Karpas-422 (cell line): ENCODE data around the gene SSH2. TPM values are rescaled to one million over a fixed set of nuclear protein-coding genes. Genes with fewer than 3 reads are reported as not detected.
A peak's percentile ranks its signal among the peaks of the same experiment; 100 is the strongest.

Experiments
- DNase-seq: peaks from one replicate; pipeline ENCODE4 v3.0.0-alpha.2; 2015
- H2AFZ ChIP-seq: fragments of 200-600 bp; sonication (generic); 2 replicates; pipeline ENCODE4 v1.6.1; 2014; ENCODE audit warnings: antibody characterized with exemption, low read length, mixed read lengths
- H3K27ac ChIP-seq: fragments of 200-600 bp; sonication (generic); 2 replicates; pipeline ENCODE4 v1.5.1; 2014; ENCODE audit warnings: mild to moderate bottlenecking, low read length, moderate library complexity
- H3K27me3 ChIP-seq: fragments of 200-600 bp; sonication (generic); 2 replicates; pipeline ENCODE4 v1.6.1; 2014; ENCODE audit warnings: low read length, mixed read lengths
- H3K36me3 ChIP-seq: fragments of 200-600 bp; sonication (generic); 2 replicates; pipeline ENCODE4 v1.6.1; 2014; ENCODE audit warnings: low read length, mixed read lengths; ENCODE audit not compliant: insufficient read depth
- H3K4me1 ChIP-seq: fragments of 200-600 bp; sonication (generic); 2 replicates; pipeline ENCODE4 v1.6.1; 2014; ENCODE audit warnings: mild to moderate bottlenecking, low read length, mixed read lengths
- H3K4me2 ChIP-seq: fragments of 200-600 bp; sonication (generic); 2 replicates; pipeline ENCODE4 v1.6.1; 2014; ENCODE audit warnings: low read length, low read depth, mild to moderate bottlenecking; ENCODE audit not compliant: poor library complexity, severe bottlenecking
- H3K4me3 ChIP-seq: fragments of 200-600 bp; sonication (generic); 2 replicates; pipeline ENCODE4 v1.5.1; 2014; ENCODE audit warnings: mild to moderate bottlenecking, antibody characterized with exemption, low read length, mixed read lengths
- H3K79me2 ChIP-seq: fragments of 200-600 bp; sonication (generic); 2 replicates; pipeline ENCODE4 v1.6.1; 2014; ENCODE audit warnings: mild to moderate bottlenecking, low read length, mixed read lengths
- H3K9ac ChIP-seq: fragments of 200-600 bp; sonication (generic); 2 replicates; pipeline ENCODE4 v1.6.0; 2014; ENCODE audit warnings: low read length
- H3K9me2 ChIP-seq: fragments of 200-600 bp; sonication (generic), shearing (Covaris generic); replicated peaks from 2 replicates; pipeline ENCODE4 v1.6.0; 2014; ENCODE audit warnings: mild to moderate bottlenecking, low read length, moderate library complexity; ENCODE audit not compliant: insufficient read depth
- H3K9me3 ChIP-seq: fragments of 300-700, 200-600 bp; sonication (generic); 2 replicates; pipeline ENCODE4 v1.6.1; 2014; ENCODE audit warnings: low read length, mixed read lengths
- H4K20me1 ChIP-seq: fragments of 200-600 bp; sonication (generic); 2 replicates; pipeline ENCODE4 v1.6.1; 2014; ENCODE audit warnings: mild to moderate bottlenecking, antibody characterized with exemption, low read length, low read depth; ENCODE audit not compliant: insufficient read depth
- total RNA-seq: library from RNA; depleted of rRNA; stranded (reverse); fragments of >200 nt; shearing (Covaris generic); gene quantifications from 2 replicates; pipeline ENCODE4 v1.2.3, GENCODE V29; 2014; ENCODE audit warnings: low replicate concordance

SSH2 gene
- total RNA-seq, 1 experiment from 2014 or later: 53.9 TPM

- Histone ChIP-seq H3K9me2 (no peaks in the 10 kb centered on the region), H3K4me1 (peaks cover 48% of the 10 kb centered on the region), H3K9ac (no peak overlapping the region)
These were observed 333.9 kb downstream of the SSH2 start for GRCh38 chr17:29595943-29596774.

GRCh38 chr17:29595107-29595942 lies 334.7 kb downstream of the SSH2 start:
- no peak overlapping the region for H3K4me3 ChIP-seq
- H3K36me3 ChIP-seq: no peaks in the 10 kb centered on the region
- no peaks in the 10 kb centered on the region for H3K27me3 ChIP-seq
- H3K79me2 ChIP-seq: peaks cover 5% of the 10 kb centered on the region; the same call in 1 of the 2 replicates
- peaks cover 48% of the 10 kb centered on the region for H4K20me1 ChIP-seq
- no peak overlapping the region for H3K4me2 ChIP-seq
- no peak overlapping the region for H3K9ac ChIP-seq
- H3K4me1 ChIP-seq: peaks cover 50% of the 10 kb centered on the region
- no peak overlapping the region for H3K27ac ChIP-seq
- H3K9me3 ChIP-seq: no peaks in the 10 kb centered on the region
- DNase-seq: no peak
- H2AFZ ChIP-seq: no peak overlapping the region
- no peaks in the 10 kb centered on the region for H3K9me2 ChIP-seq

More at GRCh38 chr17:29595943-29596774, 333.9 kb downstream of the SSH2 start:
- no peak for DNase-seq
- H3K27ac ChIP-seq: no peak overlapping the region
- no peaks in the 10 kb centered on the region for H3K9me3 ChIP-seq
- H3K27me3 ChIP-seq: no peaks in the 10 kb centered on the region
- no peak overlapping the region for H3K4me3 ChIP-seq
- H4K20me1 ChIP-seq: peaks cover 50% of the 10 kb centered on the region
- no peak overlapping the region for H3K4me2 ChIP-seq
- H2AFZ ChIP-seq: no peak overlapping the region
- no peaks in the 10 kb centered on the region for H3K36me3 ChIP-seq
- peaks cover 5% of the 10 kb centered on the region; the same call in 1 of the 2 replicates for H3K79me2 ChIP-seq

DNA sequence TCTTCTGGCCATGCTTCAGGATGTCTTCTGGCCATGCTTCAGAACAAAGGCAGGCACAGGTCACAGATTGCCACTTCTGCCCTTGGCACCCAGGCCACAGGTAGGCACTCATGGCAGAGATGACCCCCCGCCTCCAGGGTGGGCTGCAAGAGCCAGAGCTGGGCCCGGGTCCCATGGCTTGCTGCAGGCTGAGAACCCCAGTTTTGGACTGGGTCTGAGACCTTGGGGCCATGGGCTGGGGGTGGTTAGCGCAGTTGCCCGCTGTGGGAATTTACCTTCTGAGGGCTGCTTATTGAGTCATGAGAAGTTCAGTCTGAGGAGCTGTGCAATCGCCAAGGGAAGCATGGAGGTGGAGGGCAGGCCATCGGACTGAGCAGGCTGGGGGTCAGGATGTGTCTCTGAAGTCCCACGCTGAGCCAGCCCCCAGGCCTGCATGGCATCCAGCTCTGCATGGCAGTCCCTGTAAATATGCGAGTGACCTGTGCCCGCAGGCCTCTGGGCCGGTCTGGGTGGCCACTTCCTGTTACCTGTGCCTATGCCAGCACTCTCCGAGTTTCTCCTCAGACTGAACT lies 335.4 kb downstream of the SSH2 start:
- Histone ChIP-seq H3K4me3 (peak overlapping the region; percentile 83), H2AFZ (no peak overlapping the region), H3K9ac (peak overlapping the region; percentile 76), H3K9me2 (no peaks in the 10 kb centered on the region), H3K9me3 (no peaks in the 10 kb centered on the region), H3K4me2 (peak overlapping the region; percentile 94), H3K36me3 (no peaks in the 10 kb centered on the region), H3K27me3 (no peaks in the 10 kb centered on the region), H3K4me1 (peaks cover 55% of the 10 kb centered on the region), H4K20me1 (peaks cover 44% of the 10 kb centered on the region), H3K27ac (no peak overlapping the region), H3K79me2 (peaks cover 5% of the 10 kb centered on the region; the same call in 1 of the 2 replicates)
- no peak for DNase-seq

- no peak overlapping the region for H3K27ac ChIP-seq
- peak overlapping the region; percentile 76 for H3K9ac ChIP-seq
- peak overlapping the region; percentile 73; the same call in 1 of the 2 replicates for H2AFZ ChIP-seq
- peak overlapping the region; percentile 94 for H3K4me2 ChIP-seq
- no peaks in the 10 kb centered on the region for H3K36me3 ChIP-seq
- peaks cover 7% of the 10 kb centered on the region for H3K79me2 ChIP-seq
- H3K9me2 ChIP-seq: no peaks in the 10 kb centered on the region
- H3K4me1 ChIP-seq: peaks cover 52% of the 10 kb centered on the region
- H3K4me3 ChIP-seq: peak overlapping the region; percentile 83
- H3K27me3 ChIP-seq: no peaks in the 10 kb centered on the region
- peaks cover 37% of the 10 kb centered on the region for H4K20me1 ChIP-seq
- H3K9me3 ChIP-seq: no peaks in the 10 kb centered on the region
- DNase-seq: peak; percentile 78
These were observed 336.2 kb downstream of the SSH2 start for GRCh38 chr17:29593591-29594518.

GRCh38 chr17:29592850-29593551 lies 337.0 kb downstream of the SSH2 start, which contains the start of gene ANKRD13B:
ANKRD13B (plus strand) TSS chr17:29593132; CDS start chr17:29593622, 490 bp downstream.
- peak within 1 kb of the TSS; percentile 94 for H3K4me3 ChIP-seq
- H3K4me2 ChIP-seq: peak within 1 kb of the TSS; percentile 97
- no peaks in the 10 kb centered on the region for H3K9me3 ChIP-seq
- peak within 1 kb of the TSS; percentile 15 for H3K27ac ChIP-seq
- no peaks in the 10 kb centered on the region for H3K27me3 ChIP-seq
- H3K4me1 ChIP-seq: peaks cover 48% of the 10 kb centered on the region
- H3K9me2 ChIP-seq: no peaks in the 10 kb centered on the region
- peak within 1 kb of the TSS; percentile 73; the same call in 1 of the 2 replicates for H2AFZ ChIP-seq
- H3K36me3 ChIP-seq: no peaks in the 10 kb centered on the region
- H4K20me1 ChIP-seq: peaks cover 44% of the 10 kb centered on the region
- H3K9ac ChIP-seq: peak within 1 kb of the TSS; percentile 76
- peaks cover 15% of the 10 kb centered on the region for H3K79me2 ChIP-seq
- peak; percentile 84 for DNase-seq

DNA sequence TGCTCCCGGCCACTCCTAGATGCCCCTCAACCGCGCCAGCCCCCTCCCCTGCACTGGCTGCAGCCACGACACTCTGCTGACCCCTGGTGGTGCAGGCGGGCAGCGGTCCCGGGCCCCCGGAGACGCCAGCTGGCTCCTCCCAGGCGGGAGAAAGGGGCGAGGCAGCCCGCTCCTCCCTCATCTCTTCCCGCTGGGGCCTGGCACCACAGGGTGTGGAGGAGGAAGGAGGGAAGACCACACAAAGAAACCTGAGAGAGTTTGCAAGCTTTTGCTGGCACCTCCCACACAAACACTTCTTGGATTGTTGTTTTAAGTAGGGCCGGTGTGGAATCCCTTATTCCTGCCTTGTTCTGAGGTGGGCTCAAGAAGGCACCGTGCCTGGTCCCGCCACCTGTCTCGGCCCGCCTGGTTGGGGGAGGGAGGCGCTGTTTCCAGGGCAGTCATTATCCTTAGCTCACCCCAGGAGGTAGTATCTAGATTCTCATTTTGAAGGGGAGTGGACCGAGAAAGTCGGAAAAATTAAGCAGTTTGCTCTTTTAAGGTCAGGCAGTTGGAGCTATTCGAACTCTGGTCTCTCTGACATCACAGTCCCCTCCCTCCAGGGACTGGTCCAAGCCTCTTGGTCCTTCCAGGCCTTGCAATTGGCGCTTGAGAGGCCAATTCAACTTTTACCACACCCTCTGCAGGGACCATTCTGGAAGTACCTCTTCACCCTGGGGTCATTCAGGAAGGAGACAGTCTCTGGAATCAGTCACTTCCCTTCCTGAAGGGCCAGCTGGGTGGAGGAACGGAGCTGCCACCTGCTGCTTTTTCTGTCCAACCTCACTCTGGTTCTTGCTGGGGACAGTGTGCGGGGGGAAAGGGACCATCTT lies 338.1 kb downstream of the SSH2 start:
- DNase-seq: peak; percentile 92
- Histone ChIP-seq H3K9ac (peak overlapping the region; percentile 97), H3K4me1 (peaks cover 59% of the 10 kb centered on the region), H3K27me3 (no peaks in the 10 kb centered on the region), H3K4me2 (peak overlapping the region; percentile 97), H3K79me2 (peaks cover 26% of the 10 kb centered on the region), H4K20me1 (peaks cover 38% of the 10 kb centered on the region), H2AFZ (peak overlapping the region; percentile 93), H3K27ac (peak overlapping the region; percentile 89), H3K9me2 (no peaks in the 10 kb centered on the region), H3K9me3 (no peaks in the 10 kb centered on the region), H3K4me3 (peak overlapping the region; percentile 94), H3K36me3 (no peaks in the 10 kb centered on the region)
